HS-27A (cell line): Measurements from ENCODE around the gene GLRX5.

ENCODE experiments used
- DNase-seq: peaks from one replicate; pipeline ENCODE4 v3.0.0-alpha.2; 2012; ENCODE audit warnings: low read depth, missing footprints

GLRX5 gene

DNA sequence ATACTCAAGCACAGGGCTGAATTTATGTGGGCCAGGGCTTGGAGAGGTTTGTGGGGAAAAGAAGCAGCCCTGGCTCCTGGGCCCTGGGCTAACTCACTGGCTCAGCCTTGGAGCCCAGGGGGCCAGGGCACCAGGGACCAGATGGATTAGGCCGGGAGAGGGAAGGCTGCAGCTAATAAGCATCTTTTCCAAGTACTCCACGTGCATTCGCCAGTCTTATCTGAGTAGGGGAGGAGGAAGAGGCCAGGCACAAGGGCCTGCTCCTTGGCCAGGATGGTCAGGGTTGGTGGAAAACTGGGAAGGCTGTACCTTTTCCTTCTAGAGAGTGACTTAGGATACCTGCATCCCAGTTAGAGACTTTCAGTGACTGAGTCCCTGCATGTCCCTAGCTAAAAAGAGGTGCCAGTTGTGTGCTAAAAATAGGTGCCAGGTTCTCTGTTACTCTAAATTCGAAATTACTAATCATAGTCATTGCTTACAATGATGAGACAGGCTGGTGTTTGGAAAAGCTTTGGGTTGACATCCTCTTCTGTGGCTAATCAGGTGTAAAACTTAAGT lies 1.3 kb downstream of the GLRX5 start:
- no peak for DNase-seq

DNA sequence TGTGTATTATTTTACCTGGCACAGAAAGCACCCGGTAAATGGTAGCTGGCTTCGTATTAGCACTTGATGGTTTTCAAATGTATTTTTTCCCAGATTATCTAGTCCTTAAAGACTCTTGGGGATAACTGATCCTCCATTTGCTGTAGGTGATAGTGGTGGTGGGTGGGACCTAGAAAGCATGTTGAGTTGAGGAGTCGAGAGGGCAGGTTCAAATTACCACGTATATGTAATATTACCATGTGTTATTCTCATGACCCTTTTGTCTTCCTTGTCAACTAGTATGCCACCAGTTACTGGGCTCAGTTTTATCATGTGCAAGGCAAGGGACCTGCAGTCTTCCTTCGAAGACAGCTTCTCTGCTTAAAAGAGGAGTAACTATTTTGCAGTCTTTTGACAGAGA lies 1.8 kb downstream of the GLRX5 start:
- DNase-seq, result no peak

DNA sequence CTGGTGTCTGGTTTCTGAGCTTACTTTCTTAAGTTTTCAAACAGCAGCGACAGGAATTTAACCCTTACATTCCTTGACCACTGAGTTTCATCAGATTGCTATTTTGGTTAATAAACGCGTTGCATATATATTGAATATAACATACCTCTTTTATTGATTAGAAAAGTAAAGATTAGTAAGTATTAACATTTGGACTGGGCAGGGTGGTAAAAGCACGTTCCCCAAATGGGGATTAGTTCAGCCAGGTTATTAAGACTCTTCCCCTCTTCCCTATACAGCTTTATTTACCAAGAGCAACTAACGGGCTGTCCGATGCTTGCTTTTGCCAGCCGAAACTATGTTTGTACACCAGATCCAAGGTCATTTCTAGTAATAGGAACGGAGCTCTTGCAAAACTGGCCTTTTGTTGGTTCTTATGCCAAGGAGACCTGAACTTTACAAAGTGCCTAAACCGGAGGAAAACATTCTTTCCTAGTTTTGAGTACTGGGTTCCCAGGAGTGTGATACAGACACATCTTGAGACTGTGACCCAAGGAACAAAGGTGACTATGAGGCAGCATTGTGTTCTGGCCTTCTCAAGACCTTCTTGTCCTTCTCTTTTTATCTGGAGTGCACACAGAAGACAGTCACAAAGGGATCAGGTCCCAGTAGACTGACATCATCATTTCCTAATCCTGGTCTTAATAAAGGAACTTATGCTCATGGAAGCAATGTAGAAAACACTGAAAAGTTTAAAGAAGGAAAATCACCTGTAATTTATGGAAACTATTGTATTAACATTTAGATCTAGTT lies 2.6 kb downstream of the GLRX5 start:
- DNase-seq, result no peak

DNA sequence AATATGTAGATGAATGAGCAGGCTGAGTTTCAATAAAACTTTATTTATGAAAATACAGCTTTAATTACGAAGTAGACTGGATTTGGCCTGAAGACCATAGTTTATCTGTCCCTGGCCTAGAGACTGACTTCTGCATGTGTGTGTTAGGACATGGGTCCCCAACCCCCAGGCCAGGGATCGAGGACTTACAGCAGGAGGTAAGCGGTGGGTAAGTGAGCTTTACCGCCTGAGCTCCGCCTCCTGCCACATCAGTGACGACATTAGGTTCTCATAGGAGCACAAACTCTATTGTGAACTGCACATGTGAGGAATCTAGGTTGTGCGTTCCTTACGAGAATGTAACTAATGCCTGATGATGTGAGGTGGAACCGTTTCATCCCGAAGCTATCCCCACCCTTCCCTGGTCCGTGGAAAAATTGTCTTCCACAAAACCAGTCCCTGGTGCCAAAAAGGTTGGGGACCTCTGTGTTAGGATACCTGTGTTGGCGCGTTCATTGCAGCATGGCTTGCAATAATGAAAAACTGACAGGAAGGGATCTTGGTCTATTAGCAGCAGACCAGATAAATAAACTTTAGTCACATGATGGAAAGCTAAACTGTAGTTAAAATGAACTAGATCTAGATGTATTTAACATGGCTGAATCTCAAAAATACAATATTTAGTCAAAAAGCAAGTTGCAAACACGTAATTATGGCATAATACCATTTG lies 4.1 kb downstream of the GLRX5 start:
- DNase-seq, result no peak

DNA sequence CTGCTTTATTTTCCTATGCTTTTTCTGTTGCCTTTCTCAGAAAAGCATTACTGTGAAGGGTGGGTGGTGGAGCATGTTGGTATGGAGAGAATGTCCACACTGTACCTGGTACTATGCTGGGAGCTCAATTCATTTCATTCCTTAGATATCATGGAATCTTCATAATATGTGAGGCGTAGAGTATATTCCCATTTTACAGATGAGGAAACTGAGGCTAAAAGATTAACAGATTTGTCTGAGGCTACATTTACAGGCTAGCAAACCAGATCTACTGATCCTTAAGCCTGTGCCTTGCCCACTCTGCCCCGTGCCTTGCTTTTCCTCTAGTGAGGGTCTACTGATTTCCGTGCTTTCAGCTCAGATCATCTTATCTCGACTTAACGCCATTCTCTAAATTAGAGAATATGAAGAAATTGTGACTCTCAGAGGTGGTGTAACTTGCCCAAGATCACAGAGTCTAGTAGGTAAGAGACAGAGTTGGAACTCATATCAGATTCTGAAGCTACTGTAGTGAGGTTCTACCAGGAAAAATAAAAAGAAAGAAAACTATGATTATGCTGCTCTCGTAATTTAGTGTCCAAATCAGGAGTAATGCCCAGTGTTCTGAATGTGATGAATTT lies 5.5 kb downstream of the GLRX5 start:
- DNase-seq, result no peak

DNA sequence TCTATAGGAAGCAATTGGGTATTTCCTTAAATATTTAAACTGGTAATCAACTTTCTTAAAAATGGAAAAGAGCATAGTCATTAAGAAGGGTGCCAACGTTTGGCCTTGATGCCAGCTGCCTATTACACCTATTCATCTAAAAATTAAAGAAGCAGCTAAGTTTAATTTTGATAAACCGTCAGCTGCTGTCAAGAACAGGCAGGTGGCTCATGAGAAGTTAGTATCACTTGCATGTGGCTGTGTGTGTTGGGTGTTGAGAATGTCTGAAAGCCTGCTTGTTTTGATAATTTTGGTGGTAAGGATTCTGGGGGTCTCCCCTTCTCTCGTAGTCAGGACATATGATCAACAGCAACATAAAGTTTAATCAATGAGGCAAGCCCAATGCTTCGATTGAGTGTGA lies 6.5 kb downstream of the GLRX5 start:
- DNase-seq, result no peak

DNA sequence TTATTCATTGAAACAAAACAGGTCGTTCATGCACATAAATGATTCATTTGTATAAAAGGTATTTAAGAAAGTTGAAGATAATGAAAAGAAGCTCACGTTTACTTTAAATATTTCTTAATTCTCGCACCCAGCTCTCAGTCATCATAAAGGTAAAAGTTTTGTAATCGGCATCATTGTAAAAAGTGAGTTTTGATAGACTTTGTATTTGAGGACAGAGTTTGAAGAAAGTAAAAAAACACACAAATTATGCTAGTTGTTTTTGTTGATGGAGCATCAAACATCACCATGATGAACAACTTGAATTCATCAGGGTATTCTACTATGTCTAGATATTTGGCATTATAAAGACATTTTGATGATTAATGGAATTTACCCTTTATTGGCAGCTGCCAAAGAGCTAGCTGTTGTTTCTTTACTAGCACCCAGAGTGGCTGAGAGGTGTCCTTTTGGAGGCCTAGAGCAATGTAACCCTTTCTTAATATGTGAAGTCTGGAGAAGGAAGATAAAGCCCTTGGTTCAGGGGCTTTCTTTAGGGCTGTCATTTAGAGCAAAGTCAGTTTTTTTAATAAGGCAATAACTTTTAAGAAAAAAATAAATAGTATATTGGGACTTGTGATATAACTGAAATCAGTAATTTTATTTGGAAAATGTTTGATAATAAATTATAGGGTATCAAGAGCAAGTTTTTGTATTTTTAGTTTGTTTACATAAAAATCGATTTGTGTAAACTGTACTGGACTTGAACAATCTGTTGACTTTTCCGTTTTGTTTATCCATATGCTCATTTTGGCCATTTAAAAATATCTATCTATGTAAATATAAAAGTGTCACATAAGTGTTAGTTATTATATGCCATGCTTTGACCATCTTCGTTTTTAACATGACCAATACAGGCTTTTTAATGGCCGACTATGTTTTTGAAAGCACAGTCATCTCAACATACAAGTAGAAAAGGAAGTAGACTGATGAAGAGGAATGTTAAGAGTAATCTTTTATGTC lies 7.4 kb downstream of the GLRX5 start:
- no peak for DNase-seq

DNA sequence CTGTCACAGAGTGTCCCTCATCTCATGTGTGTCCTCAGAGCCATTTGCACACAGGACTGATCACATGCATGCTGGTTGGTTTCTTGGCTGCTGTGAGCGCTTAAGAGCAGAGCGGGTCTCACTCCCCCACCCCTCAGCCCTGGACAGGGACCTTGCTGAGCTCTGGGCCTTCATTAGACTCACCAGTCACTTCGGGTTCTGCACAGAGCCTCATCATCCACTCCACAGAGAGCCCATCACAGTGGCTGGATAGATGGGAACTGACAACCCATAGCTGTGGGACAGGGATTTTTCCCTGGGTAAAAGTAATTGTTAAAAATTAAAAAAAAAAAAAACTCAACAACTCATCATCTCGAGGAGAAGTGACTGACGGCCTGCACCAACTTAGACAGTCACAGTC lies 8.2 kb downstream of the GLRX5 start:
- no peak for DNase-seq

DNA sequence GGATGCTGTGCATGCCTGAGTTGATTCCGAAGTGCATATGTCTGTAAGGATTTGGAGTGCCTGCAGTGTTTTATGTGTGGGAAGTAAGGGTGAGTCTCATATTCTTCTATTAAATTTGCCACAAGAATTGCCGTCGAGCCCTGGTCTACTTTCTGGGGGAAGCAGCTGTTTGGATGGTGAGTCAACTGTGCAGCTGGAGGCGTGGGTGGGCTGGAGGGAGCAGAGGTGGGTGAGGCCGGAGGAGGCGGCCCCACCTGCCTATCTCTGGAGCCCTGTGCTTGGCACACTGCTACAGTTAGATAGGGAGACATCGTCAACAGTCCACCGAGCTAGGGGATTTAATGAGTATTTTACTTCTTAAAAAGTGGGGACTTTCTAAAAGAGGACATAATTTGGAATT lies 9.7 kb downstream of the GLRX5 start:
- no peak for DNase-seq

DNA sequence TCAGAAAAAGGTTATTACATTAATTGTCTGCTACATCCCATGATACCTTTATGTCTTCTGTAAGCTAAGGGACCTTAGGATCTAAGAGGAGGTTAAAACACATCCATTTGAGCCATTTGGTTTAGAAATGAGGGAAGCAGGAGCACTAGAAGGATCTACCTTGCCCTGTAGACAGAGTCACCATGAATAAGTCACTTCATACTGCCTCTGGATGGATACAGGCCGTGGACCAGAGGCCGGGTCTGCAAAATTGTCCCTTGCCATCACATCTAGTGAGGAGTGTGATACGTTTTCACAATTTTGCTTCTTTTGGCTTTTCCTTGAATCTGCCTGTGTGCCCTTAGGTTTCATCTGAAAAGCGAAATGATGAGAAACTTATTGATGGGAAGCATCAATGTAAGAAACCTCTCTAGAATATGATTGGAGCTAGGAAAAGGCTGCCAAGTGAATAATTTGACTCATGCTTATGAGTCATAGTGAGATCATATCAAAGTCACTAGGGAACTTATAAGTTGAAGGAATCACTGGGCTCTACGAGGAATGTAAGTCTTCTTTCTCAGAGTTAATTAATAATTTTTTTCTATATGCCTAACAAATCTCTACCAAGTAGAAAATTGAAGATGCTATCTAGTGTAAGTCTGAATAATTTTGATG lies 10.8 kb downstream of the GLRX5 start:
- peak; percentile 72 for DNase-seq

DNA sequence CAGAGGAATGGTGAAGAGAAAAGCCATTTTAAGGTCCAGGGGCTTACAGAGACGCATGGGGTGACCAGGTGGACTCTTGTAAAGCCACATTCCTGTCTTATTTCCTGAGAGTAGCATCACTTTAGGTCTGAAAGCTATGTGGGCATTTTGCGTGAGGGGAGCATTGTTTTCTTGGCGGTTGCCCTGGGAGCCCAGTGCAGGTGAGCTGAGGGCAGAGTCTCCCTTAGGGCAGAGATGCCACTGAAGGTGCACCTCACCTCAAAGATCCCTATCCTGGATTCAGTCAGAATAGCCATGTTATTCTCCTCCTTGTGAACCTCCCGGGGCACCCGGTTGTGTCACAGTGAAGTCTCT lies 12.4 kb downstream of the GLRX5 start:
- DNase-seq, result no peak

DNA sequence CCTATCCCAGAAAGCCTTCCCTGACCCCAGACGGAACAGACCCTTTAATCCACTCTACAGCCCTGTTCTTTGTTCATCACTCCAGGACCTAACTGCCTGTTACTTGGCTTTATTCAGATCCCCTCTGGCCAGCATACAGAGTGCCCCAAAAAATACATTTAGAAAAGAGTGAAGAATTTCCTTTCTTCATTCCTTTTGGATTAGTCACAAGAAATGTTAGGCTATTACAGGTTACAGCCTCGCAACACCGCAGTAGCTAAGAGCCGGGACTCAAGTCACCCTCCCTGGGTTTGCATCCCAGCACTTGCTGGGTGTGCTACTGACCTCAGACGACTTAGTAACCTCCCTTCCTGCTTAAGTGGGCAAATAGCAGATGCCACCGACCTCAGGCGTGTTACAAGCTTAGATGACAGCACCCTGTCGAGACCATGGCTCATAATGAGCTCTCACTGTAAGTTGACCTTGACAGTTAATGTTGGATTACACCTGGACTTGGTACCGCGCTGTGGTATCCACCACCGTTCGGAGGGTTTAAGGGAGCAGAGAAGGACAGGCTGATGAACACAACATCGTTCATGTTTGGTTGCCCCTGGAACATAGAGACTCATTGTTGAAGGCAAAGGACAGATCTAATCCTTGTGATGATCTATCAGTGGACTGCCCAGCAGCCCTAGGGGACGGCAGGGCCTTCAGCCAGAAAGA lies 12.9 kb downstream of the GLRX5 start:
- DNase-seq, result no peak

DNA sequence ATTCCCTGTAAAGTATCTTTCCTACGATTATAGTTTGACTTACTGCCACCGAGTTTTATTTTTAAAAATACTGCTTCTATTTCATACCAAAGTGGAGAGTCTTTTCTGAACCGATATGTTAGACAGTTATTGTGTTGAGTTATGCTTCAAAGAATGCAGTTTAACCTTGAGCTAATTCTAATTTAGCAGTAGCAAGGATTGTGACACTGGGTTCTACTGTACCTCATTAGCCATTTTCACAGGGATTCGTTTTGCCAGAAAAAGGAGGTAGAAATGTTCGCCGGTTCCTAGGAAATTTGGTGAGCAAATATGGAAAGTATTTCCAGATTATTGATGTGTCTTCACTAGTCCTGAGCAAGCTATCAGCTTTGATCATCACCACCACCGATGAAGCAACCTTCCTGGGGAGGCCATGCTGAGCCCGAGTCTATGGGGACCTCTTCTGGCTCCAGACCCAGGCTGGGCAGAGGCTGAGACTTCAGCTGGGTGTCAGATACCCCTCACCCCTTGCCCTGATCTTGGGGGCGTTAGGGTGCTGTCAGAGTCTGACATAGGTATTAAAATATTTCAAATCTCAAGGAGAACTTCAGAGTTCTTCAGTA lies 13.6 kb downstream of the GLRX5 start:
- DNase-seq, result no peak

DNA sequence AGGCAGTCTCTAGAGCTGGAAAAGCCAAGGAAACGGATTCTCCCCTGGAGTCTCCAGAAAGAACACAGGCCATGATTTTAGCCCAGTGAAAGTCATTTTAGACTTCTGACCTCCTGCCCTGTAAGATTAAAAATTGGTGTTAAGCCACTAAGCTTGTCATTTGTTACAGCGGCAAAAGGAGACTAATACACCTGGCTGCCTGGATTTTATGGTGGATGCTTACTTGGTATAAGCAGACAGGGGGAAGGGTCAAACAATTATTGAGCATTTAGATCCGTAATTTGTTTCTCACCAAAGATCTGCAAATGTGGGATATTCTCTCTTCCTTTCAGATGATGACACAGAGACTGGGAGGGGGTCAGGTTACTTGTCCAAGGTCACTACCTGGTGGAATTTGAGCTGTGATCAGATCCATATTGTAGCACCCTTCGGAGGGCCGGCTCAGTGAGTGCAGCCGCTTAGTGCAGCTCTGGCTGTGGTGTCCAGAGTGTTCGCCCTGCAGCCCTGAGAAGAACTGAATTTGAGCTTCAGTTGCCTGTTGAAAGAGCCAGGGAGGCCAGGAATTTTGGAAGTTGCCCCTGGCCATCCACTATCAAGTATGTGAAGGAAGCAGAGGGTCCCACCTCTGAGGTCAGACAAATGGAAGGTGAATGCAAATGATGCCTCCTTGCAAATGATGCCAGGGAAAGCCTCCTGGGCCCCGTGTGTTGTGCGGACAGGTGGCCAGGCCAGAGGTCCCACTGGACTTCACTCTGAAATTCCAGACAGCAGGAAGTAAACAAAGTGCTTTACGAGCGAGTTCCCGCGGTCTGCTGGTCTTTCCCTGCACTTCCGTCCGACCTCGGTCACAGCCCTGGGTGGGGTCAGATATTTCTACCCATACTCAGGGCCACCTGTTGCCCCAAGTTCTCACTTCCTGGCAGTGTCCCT lies 15.1 kb downstream of the GLRX5 start:
- DNase-seq, result no peak

DNA sequence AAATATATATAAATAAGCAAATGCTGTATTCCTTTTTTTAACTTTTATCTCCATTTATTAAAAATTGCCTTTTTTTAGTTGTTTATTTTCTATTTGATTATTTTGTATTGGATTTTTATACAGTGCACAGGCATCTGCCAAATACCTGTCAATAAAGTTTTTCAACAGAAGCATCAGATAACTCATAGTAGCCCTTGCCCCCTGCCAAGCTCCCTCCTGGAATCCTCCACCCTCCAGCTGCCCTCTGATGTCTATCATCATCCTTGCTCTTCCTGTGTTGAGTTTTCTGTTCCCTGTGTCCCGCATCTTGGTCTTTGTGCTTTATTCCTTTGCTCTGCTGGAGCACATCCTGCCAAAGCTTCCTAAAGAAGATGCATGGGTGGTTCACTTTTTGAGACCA lies 16.6 kb downstream of the GLRX5 start:
- no peak for DNase-seq

DNA sequence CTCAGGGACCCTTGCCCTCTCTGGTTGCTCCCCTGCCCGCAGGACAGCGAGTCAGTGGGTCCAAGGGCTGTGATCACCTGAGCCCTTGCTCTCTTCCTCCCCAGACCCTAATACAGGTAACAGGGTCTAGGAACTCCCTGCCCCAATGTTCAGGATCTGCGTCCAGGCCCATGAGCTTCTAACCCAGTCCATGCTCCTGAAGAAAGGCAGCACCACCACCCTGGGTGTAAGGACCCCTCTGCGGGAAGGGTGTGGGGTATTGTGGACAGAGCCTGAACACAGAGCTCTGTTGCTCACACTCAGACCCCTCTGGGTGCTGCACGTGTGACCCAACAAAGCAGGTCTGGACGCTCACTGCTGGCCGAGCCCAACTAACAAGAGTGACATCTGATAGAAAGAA lies 18.3 kb downstream of the GLRX5 start:
- DNase-seq, result no peak

DNA sequence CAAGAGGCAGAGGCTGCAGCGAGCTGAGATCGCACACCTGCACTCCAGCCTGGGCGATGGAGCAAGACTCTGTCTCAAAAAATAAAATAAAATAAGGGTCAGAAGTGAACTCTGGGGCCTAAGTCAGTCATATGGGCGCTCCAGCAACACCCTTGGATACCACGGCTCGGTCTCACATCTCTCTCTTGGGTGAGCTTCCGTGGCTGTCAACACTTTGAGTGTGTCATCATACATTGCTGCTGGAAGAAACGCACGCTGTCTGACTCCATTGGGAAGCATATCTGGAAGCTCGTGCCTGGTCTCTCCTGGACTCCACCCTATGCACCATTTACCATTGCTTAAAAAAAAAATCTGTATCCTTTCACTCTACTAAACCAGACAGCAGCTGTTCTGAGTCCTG lies 20.2 kb downstream of the GLRX5 start:
- no peak for DNase-seq

DNA sequence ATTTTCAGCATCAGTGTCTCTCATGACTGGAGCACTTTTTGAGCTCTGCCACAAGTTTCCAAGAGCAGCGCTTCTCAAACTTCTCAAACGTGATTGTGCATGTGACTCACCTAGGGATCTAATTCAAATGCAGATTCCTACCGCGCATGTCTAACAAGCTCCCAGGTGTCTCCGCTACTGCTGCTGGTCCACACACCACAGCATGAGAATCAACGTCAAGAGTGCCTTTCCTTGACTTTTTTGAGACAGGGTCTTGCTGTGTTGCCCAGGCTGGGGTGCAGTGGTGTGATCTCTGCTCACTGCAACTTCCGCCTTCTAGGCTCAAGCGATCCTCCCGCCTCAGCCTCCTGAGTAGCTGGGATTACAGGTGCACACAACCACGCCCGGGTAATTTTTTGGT lies 22.4 kb downstream of the GLRX5 start:
- DNase-seq, result no peak

DNA sequence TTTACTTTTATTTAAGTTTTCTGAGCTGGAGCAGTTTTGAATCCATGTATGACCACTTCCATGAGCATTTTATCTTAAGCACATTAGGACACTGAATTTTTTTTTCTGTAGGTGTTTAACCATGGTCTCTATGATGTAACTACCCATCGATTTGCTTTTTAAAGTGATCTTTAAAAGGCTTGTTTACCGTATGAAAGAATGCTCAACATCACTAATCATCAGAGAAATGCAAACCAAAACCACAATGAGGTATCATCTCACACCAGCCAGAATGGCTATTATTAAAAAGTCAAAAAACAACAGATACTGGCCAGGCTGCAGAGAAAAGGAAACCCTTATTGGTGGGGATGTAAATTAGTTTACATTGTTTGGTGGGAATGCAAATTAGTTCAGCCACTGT lies 23.0 kb downstream of the GLRX5 start:
- DNase-seq, result no peak
